ENCODE data around the gene DOK3.

GRCh38 chr5:177555228-177555627, 45.6 kb upstream of the DOK3 start:
- TF ChIP-seq, protein P1, sequence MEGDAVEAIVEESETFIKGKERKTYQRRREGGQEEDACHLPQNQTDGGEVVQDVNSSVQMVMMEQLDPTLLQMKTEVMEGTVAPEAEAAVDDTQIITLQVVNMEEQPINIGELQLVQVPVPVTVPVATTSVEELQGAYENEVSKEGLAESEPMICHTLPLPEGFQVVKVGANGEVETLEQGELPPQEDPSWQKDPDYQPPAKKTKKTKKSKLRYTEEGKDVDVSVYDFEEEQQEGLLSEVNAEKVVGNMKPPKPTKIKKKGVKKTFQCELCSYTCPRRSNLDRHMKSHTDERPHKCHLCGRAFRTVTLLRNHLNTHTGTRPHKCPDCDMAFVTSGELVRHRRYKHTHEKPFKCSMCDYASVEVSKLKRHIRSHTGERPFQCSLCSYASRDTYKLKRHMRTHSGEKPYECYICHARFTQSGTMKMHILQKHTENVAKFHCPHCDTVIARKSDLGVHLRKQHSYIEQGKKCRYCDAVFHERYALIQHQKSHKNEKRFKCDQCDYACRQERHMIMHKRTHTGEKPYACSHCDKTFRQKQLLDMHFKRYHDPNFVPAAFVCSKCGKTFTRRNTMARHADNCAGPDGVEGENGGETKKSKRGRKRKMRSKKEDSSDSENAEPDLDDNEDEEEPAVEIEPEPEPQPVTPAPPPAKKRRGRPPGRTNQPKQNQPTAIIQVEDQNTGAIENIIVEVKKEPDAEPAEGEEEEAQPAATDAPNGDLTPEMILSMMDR (IDR thresholded peaks at IDR 0.05; ENCODE audit: borderline replicate concordance, extremely low read depth, low read length, poor library complexity, severe bottlenecking): no peak
- no peak for TF ChIP-seq EZH2 (IDR thresholded peaks at IDR 0.05; ENCODE audit: borderline replicate concordance, low read depth, low read length, severe bottlenecking)

Data from DND-41 (cell line).